OCI-LY7 (cell line): ENCODE results near the gene TRAPPC3L.

Experiments used
- EZH2phosphoT487 ChIP-seq: fragments of 200-600 bp; sonication (generic); IDR thresholded peaks from 2 replicates; pipeline ENCODE4 v1.6.1; 2018; ENCODE audit warnings: low read depth, borderline replicate concordance, mild to moderate bottlenecking, mixed run types, antibody characterized with exemption, low read length, moderate library complexity, mixed read lengths
- TF ChIP-seq, protein P1 (sequence below): fragments of 200-600 bp; sonication (generic); conservative IDR thresholded peaks from 2 replicates; pipeline ENCODE4 v1.5.1; 2014; ENCODE audit warnings: mild to moderate bottlenecking, antibody characterized with exemption, low read length, moderate library complexity, mixed read lengths

DNA sequence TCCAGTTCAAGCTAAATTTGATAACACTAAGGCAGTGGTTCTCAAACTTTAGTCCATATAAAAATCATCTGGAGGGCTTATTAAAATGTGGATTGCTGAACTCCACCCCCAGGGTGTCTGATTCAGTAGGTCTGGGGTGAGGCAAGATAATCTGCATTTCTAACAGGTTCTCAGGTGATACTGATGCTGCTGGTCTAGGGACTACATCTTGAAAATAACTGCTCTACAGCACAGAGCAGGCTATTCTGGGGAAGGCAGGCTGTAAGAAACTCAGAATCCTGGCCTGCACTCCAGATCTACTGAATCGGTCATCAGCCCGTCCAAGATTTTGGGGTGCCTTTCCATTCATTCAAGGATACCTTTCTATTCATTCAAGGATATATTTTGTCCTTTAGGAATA is 22.6 kb downstream of the TRAPPC3L start:
- TF ChIP-seq, protein P1, sequence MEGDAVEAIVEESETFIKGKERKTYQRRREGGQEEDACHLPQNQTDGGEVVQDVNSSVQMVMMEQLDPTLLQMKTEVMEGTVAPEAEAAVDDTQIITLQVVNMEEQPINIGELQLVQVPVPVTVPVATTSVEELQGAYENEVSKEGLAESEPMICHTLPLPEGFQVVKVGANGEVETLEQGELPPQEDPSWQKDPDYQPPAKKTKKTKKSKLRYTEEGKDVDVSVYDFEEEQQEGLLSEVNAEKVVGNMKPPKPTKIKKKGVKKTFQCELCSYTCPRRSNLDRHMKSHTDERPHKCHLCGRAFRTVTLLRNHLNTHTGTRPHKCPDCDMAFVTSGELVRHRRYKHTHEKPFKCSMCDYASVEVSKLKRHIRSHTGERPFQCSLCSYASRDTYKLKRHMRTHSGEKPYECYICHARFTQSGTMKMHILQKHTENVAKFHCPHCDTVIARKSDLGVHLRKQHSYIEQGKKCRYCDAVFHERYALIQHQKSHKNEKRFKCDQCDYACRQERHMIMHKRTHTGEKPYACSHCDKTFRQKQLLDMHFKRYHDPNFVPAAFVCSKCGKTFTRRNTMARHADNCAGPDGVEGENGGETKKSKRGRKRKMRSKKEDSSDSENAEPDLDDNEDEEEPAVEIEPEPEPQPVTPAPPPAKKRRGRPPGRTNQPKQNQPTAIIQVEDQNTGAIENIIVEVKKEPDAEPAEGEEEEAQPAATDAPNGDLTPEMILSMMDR: no peak
- TF ChIP-seq EZH2phosphoT487: no peak
